Lung (tissue), 12 donors: ENCODE results near the gene HAPLN2. TPM values are rescaled to one million over a fixed set of nuclear protein-coding genes. Genes with fewer than 3 reads are reported as not detected.

Source experiments
- ATAC-seq: fragments of 200-7000 bp; cut with Tn5 transposase; one replicate; pipeline ENCODE4 v1.9.1; 2020; ENCODE audit warnings: moderate number of reproducible peaks; ENCODE audit not compliant: insufficient read depth, low FRiP score
- DNase-seq, 3 donors: peaks; one replicate each; pipeline ENCODE4 v3.0.0-alpha.2; 2013 to 2017
- H3K27ac ChIP-seq, 2 donors: one replicate each; pipeline ENCODE4 v1.5.1; 2013; ENCODE audit warnings: mild to moderate bottlenecking in 2 of 2, moderate library complexity in 2 of 2, control low read depth in 1 of 2, inconsistent platforms in 1 of 2, low read depth in 1 of 2, low read length in 1 of 2
- H3K27me3 ChIP-seq, 3 donors: one replicate each; pipeline ENCODE4 v1.5.1; 2013; ENCODE audit warnings: low read length in 2 of 3; ENCODE audit not compliant: control insufficient read depth in 3 of 3, insufficient read depth in 3 of 3
- H3K36me3 ChIP-seq, 4 donors: one replicate each; pipeline ENCODE4 v1.5.1; 2013; ENCODE audit warnings: low read length in 4 of 4, mild to moderate bottlenecking in 1 of 4, moderate library complexity in 1 of 4; ENCODE audit not compliant: control insufficient read depth in 4 of 4, insufficient read depth in 4 of 4
- H3K4me1 ChIP-seq, 5 donors: one replicate each; pipeline ENCODE4 v1.5.1; 2013; ENCODE audit warnings: low read length in 5 of 5, mild to moderate bottlenecking in 2 of 5, moderate library complexity in 1 of 5; ENCODE audit not compliant: control insufficient read depth in 5 of 5, insufficient read depth in 5 of 5
- H3K4me3 ChIP-seq: one replicate; pipeline ENCODE4 v1.5.1; 2013; ENCODE audit warnings: mild to moderate bottlenecking, control low read depth, moderate library complexity
- H3K9ac ChIP-seq, 2 donors: one replicate each; pipeline ENCODE4 v1.5.1; 2013; ENCODE audit warnings: low read length in 2 of 2, control low read depth in 1 of 2; ENCODE audit not compliant: insufficient read depth in 1 of 2
- H3K9me3 ChIP-seq, 4 donors: one replicate each; pipeline ENCODE4 v1.5.1; 2013; ENCODE audit warnings: low read length in 3 of 4, mild to moderate bottlenecking in 1 of 4, moderate library complexity in 1 of 4; ENCODE audit not compliant: control insufficient read depth in 4 of 4, insufficient read depth in 3 of 4
- CTCF ChIP-seq: IDR thresholded peaks from 2 replicates; pipeline ENCODE4 v1.5.1; 2012; ENCODE audit warnings: mild to moderate bottlenecking; ENCODE audit errors: control extremely low read depth, extremely low read depth
- WGBS, 2 donors: extraction: QIAGEN DNeasy Blood & Tissue Kit; methylation state at CpG; one replicate each; pipeline ENCODE4 v1.1.7; 2013; 5-methylcytosine and 5-hydroxymethylcytosine counted together
- polyA plus RNA-seq, 2 donors: library from polyadenylated mRNA; stranded (reverse); fragments of 200-250 nt; gene quantifications; one replicate each; pipeline ENCODE4 v1.2.1, GENCODE V29; 2013
- total RNA-seq, 2 donors: library from RNA; depleted of rRNA in 1 of 2; stranded (reverse); fragments of >200 nt in 1 of 2; gene quantifications; one replicate each; pipeline ENCODE4 v1.2.1, GENCODE V29; 2014 to 2021
- donor health status: control.
- donor health status: control.
- donor health status: Bipolar disorder and iron deficiency.
- donor health status: healthy.
- donor health status: DM: yes; HTN: yes; CAD: no.

The HAPLN2 gene
- total and polyA plus RNA-seq, 4 donors = 0.18 to 0.31 (median 0.24) TPM; not detected in 1

GRCh38 chr1:156652131-156652991 lies 33.1 kb downstream of the HAPLN2 start:
- Histone ChIP-seq H3K36me3 (no peaks in the 10 kb centered on the region), H3K4me1 (peaks cover 0 to 14% (median 2%) of the 10 kb centered on the region in 5 donors), H3K27me3 (peaks cover 0 to 47% (median 8%) of the 10 kb centered on the region in 3 donors), H3K27ac (no peak overlapping the region), H3K9ac (no peak overlapping the region), H3K4me3 (no peak overlapping the region), H3K9me3 (peaks cover 0 to 2% (median 0%) of the 10 kb centered on the region in 4 donors)
- no peak for TF ChIP-seq CTCF
- no peak for ATAC-seq
- 44 to 47% methylated on average over 16 of the region's 16 CpGs for WGBS, 2 donors
- peak; percentile 59 to 76 (median 74) for DNase-seq

DNA sequence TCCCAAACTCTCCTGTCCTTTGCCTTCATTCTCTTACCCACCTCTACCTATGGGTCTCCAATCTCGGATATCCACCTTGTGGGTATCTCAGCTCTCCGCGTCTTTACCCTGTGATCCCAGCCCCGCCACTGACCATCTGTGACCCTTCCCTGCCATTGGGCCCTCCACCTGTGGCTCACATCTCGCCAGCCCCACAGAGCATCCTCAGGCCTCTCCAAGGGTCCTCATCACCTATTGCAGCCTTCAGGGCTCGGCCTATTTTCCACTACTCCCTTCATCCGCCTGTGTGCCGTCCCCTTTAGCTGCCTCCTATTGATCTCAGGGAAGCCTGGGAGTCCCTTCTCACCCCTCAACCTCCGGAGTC lies 33.8 kb downstream of the HAPLN2 start:
- DNase-seq = no peak
- TF ChIP-seq CTCF = no peak
- WGBS, 2 donors = 80 to 85% methylated on average over 9 of the region's 9 CpGs

DNA sequence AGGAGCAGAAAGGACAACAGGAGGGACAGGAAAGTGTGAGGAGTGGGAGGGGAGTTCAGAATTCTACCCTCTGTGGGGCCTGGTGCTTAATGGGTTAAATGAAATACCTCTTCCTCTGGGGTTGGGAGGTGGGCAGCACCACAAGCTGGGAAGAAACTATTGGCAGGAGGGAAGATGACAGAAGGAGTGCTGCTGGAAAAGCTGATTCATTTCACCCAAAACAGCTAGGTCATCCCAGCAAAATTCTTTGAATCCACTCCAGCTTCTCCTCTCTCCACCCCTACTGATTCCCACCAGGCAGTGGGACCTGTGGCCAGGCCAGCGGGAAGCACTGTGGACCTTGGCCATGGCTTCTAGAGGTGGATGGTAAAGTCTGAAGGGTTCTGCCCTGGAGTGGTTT lies 35.5 kb downstream of the HAPLN2 start:
- H3K4me1 ChIP-seq = peaks cover 0 to 27% (median 3%) of the 10 kb centered on the region in 5 donors
- peaks cover 0 to 2% (median 0%) of the 10 kb centered on the region in 4 donors for H3K9me3 ChIP-seq
- H3K27ac ChIP-seq = no peak overlapping the region
- no peaks in the 10 kb centered on the region for H3K36me3 ChIP-seq
- no peak for ATAC-seq
- no peak for DNase-seq
- no peak for TF ChIP-seq CTCF
- no peak overlapping the region for H3K9ac ChIP-seq
- 63 to 80% methylated on average over 1 of the region's 1 CpG for WGBS, 2 donors
- H3K4me3 ChIP-seq = no peak overlapping the region
- H3K27me3 ChIP-seq = peaks cover 0 to 31% (median 0%) of the 10 kb centered on the region in 3 donors

More for the DNA sequence above, 33.8 kb downstream of the HAPLN2 start:
- H3K4me3 ChIP-seq = no peak overlapping the region
- H3K9ac ChIP-seq = no peak overlapping the region
- H3K36me3 ChIP-seq = no peaks in the 10 kb centered on the region
- no peak overlapping the region for H3K27ac ChIP-seq
- H3K27me3 ChIP-seq = peaks cover 0 to 41% (median 4%) of the 10 kb centered on the region in 3 donors
- H3K9me3 ChIP-seq = peaks cover 0 to 2% (median 0%) of the 10 kb centered on the region in 4 donors
- H3K4me1 ChIP-seq = peaks cover 0 to 20% (median 2%) of the 10 kb centered on the region in 5 donors
- no peak for ATAC-seq
